Muscle of back (tissue), 11 donors: ENCODE measurements around the gene TTC12. TPM values are rescaled to one million over a fixed set of nuclear protein-coding genes. Genes with fewer than 3 reads are reported as not detected.

Experiments
- DNase-seq, 3 donors: peaks; one replicate each; pipeline versions ENCODE4 v3.0.0 to v3.0.0-alpha.2; 2013
- polyA plus RNA-seq, 10 donors: library from polyadenylated mRNA; unstranded; fragments of 120-200 nt; gene quantifications; one replicate each; pipeline ENCODE4 v1.2.1, GENCODE V29; 2013; ENCODE audit not compliant: insufficient read length in 10 of 10

The TTC12 gene
- polyA plus RNA-seq, 10 donors = 4.4 to 14.2 (median 8.9) TPM

GRCh38 chr11:113404859-113405430 lies 90.6 kb downstream of the TTC12 start:
- no peak for DNase-seq

- no peak for DNase-seq
Measured at GRCh38 chr11:113405724-113406478, 91.5 kb downstream of the TTC12 start.

GRCh38 chr11:113407163-113407562 lies 92.8 kb downstream of the TTC12 start:
- no peak for DNase-seq

GRCh38 chr11:113408206-113408605 lies 93.8 kb downstream of the TTC12 start:
- DNase-seq = no peak

GRCh38 chr11:113408887-113409286 lies 94.5 kb downstream of the TTC12 start:
- no peak for DNase-seq

GRCh38 chr11:113409526-113409925 lies 95.1 kb downstream of the TTC12 start:
- no peak for DNase-seq

- DNase-seq = no peak
Measured at GRCh38 chr11:113410414-113411135, 96.2 kb downstream of the TTC12 start.

GRCh38 chr11:113411536-113411935 lies 97.2 kb downstream of the TTC12 start:
- no peak for DNase-seq

- no peak for DNase-seq
Measured at GRCh38 chr11:113412675-113413074, 98.3 kb downstream of the TTC12 start.

- no peak for DNase-seq
Measured at GRCh38 chr11:113415343-113415742, 101.0 kb downstream of the TTC12 start.

Other genes with a start within 250 kb of the TTC12 start
- under 1 TPM in 8 of 10 donors, not detected in 2; 0.09 to 0.48 (median 0.22) TPM for gene ANKK1, start 73.2 kb downstream of the TTC12 start, polyA plus RNA-seq
- gene DRD2, start 160.8 kb downstream of the TTC12 start, polyA plus RNA-seq = under 1 TPM in 7 of 10 donors, not detected in 3; 0.05 to 0.74 (median 0.16) TPM